Limb (tissue), 2 donors: Measurements from ENCODE around the gene EML5.
A peak's percentile ranks its signal among the peaks of the same experiment; 100 is the strongest.
"Not testable (repeated sequence)": the region's sequence is repeated elsewhere in the genome, so short reads cannot be mapped to it uniquely, and the experiment has no call there.

Experiments used
- DNase-seq, 2 donors: peaks; one replicate each; pipeline ENCODE4 v3.0.0-alpha.2; 2016; ENCODE audit errors: extremely low spot score in 2 of 2

Gene EML5

GRCh38 chr14:88792473-88793258 is at the start of gene EML5:
Gene EML5, minus strand, starts transcription at chr14:88792953. Its CDS starts 450 bp downstream, at chr14:88792503.
- peak; percentile 53 to 89 for DNase-seq

- no peak for DNase-seq
Measured at GRCh38 chr14:88842414-88842813, 49.7 kb upstream of the EML5 start.

DNA sequence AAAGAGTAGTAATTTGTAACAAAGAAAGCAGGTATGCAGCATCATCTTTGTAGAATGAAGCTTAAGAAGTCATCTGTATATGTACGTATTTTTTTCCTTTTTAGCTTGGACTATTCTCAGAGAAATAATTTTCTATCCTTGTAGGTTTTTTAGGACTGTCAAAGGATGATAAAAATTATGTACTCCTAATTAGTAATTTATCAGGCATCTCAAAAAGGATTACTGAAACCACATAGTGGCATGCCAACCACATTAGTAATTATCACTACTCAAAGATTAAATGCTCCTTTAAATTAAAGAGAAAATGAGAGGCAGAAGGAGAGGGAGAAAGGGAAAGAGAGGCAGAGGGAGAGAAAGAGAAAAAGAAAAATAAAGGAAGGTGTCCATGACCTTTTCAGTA is 49.0 kb upstream of the EML5 start:
- no peak for DNase-seq

DNA sequence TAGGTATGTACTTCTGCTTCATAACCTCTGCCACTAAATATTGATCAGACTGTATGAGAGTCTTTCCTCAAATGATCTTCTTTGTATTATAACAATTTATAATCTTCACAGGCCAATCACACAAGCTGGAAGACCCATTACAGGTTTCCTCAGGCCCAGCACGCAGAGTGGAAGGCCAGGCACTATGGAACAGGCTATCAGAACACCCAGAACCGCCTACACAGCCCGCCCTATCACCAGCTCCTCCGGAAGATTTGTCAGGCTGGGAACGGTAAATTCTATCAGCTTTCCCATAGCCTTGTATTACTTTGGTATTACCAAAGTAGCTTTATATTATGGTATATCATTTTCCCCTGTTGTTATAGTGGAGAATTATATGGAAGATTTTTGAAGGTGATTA is 48.2 kb upstream of the EML5 start:
- DNase-seq: no peak

GRCh38 chr14:88838015-88838414 is 45.3 kb upstream of the EML5 start:
- no peak for DNase-seq

DNA sequence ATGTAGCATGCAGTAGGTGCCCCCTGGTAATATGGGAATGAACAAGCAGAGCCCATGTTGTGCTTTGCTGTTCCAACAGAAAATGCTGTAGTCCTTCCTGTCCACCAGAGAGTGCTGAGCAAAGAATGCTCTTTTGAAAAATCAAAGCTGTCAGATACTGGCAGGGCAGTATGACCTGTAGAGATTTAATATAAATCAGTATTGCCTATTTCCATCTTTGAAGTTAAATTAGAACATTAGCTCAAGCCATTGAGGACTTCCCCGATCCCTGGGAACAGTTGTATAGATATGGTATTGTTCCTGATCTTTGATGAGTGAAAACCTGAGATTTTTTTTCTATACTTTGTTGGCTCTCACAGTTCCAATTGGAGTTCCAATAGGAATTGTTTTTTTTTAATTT is 44.7 kb upstream of the EML5 start:
- DNase-seq: no peak

DNA sequence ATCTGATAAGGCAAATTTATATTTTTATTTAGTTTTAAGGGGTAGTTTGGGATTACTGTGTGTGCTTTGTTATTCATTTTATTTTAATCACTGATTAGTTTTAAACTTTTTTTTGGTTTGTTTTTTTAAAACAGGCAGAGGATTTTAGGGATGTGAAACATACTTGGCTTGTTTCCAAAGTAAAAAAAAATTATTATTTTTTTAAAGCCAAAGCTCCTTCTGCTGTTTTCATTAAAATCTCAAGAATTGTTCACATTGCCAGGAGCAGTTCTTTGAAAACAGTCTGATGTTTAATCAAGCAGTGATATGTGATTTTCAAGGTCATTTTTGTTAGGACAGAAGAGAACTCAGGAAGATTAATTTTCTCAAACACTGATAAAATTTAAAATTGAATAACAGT is 42.9 kb upstream of the EML5 start:
- no peak for DNase-seq

DNA sequence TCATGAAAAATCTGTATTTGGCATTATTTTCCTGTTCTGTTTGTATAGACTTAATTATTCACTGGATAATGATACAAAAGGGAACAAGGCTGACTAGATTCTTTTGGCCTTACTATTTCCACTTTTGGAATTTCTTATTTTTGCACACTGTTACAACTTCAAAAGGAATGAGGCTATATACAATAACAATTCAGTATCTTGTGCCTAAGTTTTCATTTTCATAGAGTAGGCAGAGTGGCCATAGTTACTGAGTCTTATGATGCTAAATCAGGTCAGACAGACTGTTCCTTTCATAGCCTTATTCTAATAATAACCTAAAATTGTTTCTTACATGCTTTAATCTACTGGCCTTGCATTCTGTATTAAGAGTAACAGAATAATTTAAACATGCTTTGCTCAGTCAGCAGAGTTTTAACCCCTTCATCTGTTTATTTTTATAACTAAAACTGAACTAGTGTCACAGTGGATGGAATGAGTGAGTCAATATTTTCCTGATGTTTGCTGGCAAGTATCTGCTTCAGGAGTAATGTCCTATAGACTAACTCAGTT is 42.2 kb upstream of the EML5 start:
- peak in 1 of 2 donors; percentile 22 for DNase-seq

GRCh38 chr14:88831284-88831683 is 38.5 kb upstream of the EML5 start:
- DNase-seq: no peak

DNA sequence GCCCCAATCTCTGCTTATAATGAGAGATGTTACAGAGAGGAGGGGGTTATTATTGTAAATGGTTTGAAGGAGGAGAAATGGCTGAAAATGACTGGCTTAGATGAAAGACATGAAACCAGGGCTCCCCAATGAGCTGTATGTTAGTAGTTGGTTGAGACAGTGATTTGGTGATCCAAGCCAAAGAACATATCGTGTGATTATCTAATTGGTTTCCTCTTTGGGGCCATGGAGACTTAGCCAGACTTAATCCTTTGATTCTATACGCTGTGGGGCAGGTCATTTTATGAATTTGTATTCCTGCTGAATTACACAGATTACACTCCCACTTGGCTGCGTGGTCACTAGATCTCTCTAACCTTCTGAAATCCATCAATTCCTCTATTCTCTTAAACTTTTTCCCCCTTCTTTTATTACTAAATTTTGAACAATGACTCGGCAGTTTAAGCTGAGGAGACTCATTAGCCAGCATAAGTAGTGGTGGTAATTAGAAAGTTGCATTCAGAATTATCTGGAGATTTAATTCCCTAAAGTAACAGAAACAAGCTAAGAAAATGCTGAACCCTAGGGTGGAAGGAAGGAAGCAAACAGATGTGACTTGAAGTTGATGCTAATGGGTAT is 37.0 kb upstream of the EML5 start:
- DNase-seq: no peak

GRCh38 chr14:88829188-88829587 is 36.4 kb upstream of the EML5 start:
- DNase-seq: no peak

GRCh38 chr14:88825503-88825902 is 32.8 kb upstream of the EML5 start:
- DNase-seq: no peak

GRCh38 chr14:88825078-88825458 is 32.3 kb upstream of the EML5 start:
- no peak for DNase-seq

DNA sequence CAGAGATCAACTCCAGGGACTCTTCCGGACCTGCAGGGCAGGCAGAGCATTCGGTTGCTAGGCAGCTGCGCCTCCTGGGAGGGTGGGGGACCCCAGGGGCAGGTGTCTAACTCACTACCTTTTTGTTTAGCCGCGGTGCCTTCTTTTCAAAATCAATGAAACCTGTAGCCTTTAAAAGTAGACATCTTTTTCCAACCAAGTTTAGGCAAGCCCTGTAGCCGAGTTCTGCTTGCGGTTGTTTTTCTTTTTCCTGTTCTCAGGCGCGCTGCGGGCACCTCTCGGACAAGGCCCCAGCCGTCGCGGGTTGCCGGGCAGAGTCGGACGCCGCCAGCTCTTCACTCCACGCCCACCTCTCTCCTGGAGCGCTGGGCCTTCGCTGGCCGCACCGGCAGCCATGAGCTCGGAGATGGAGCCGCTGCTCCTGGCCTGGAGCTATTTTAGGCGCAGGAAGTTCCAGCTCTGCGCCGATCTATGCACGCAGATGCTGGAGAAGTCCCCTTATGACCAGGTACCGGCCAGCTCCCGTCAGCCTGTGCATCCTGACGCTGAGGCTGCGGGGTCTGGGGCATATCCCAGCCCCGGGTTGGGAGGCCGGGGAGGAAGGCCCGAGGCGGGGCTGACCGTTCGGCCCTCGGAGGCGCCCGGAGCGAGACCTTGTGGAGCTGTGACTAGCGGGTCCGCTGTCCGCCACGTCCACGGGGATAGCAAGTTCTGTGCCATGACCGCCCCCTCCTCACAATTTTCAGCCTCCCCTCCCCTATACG is 31.7 kb upstream of the EML5 start, which contains the start of gene TTC8:
TSS of gene TTC8 (plus strand) at position 338 of the 764 bp plus-strand sequence. CDS start at position 395, 57 bp downstream.
- peak; percentile 92 to 93 for DNase-seq

- DNase-seq: no peak
Measured at GRCh38 chr14:88823968-88824313, 31.2 kb upstream of the EML5 start.

GRCh38 chr14:88821888-88822287 is 29.1 kb upstream of the EML5 start:
- no peak for DNase-seq

DNA sequence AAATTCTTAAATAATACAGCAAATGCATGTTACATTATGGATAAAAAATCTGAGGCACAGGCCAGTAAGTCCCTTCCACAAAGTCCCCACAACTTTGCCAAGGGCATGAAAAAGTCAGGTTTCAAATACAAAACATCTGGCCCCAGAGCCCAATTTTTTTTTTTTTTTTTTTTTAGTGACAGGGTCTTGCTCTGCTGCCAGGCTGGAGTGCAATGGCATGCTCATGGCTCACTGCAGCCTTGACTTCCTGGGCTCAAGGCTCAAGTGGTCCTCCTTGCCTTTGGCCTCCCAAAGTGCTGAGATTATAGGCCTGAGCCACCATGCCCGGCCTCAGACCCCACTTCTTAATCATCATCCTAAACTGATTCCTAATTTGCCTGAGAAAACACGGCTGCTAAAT is 28.6 kb upstream of the EML5 start:
- DNase-seq: no peak

GRCh38 chr14:88819674-88820073 is 26.9 kb upstream of the EML5 start:
- not testable (repeated sequence) for DNase-seq

- no peak for DNase-seq
Measured at GRCh38 chr14:88818018-88818417, 25.3 kb upstream of the EML5 start.

GRCh38 chr14:88815980-88816379 is 23.2 kb upstream of the EML5 start:
- no peak for DNase-seq

DNA sequence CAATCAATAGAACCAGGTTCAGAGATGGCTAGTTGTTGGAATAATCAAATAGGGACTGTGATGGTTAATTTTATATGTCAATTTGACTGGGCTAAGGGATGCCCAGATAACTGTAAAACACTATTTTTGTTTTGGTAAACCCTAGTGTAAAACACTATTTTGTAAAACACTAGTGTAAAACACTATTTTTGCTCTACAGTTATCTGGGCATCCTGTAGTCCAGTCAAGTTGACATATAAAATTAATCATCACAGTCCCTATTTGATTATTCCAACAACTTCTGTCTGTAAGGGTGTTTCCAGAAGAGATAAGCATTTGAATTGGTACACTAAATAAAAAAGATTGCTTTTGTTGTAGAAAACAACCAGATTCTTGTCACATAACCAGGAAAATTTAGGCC is 15.6 kb upstream of the EML5 start:
- no peak for DNase-seq

GRCh38 chr14:88804477-88804876 is 11.7 kb upstream of the EML5 start:
- DNase-seq: no peak
